ENCODE results near the gene DUT.

The DUT gene

GRCh38 chr15:48331796-48332641 is 790 bp downstream of the DUT start:
- peak; percentile 63 for DNase-seq

GRCh38 chr15:48332642-48333034 is 1.4 kb downstream of the DUT start:
- no peak for DNase-seq

GRCh38 chr15:48333540-48333939 is 2.3 kb downstream of the DUT start:
- DNase-seq: no peak

- no peak for DNase-seq
These were observed 3.0 kb downstream of the DUT start for GRCh38 chr15:48334260-48334659.

- no peak for DNase-seq
These were observed 5.7 kb downstream of the DUT start for GRCh38 chr15:48336940-48337339.

GRCh38 chr15:48337607-48338006 is 6.4 kb downstream of the DUT start:
- DNase-seq: no peak

- no peak for DNase-seq
These were observed 8.9 kb downstream of the DUT start for GRCh38 chr15:48340111-48340510.

- DNase-seq: no peak
These were observed 12.6 kb downstream of the DUT start for GRCh38 chr15:48343865-48344264.

GRCh38 chr15:48345516-48345915 is 14.3 kb downstream of the DUT start:
- DNase-seq: no peak

GRCh38 chr15:48352474-48353072 is 21.3 kb downstream of the DUT start:
- DNase-seq: peak; percentile 33

- DNase-seq: no peak
These were observed 23.6 kb downstream of the DUT start for GRCh38 chr15:48354694-48355303.

GRCh38 chr15:48355377-48355776 is 24.1 kb downstream of the DUT start:
- no peak for DNase-seq

- no peak for DNase-seq
These were observed 27.3 kb downstream of the DUT start for GRCh38 chr15:48358229-48359152.

GRCh38 chr15:48360841-48361240 is 29.6 kb downstream of the DUT start:
- no peak for DNase-seq

GRCh38 chr15:48361685-48362084 is 30.5 kb downstream of the DUT start:
- no peak for DNase-seq

GRCh38 chr15:48363474-48363873 is 32.2 kb downstream of the DUT start:
- no peak for DNase-seq

GRCh38 chr15:48365575-48365974 is 34.3 kb downstream of the DUT start:
- no peak for DNase-seq

GRCh38 chr15:48366584-48367312 is 35.5 kb downstream of the DUT start:
- DNase-seq: no peak

GRCh38 chr15:48367483-48367882 is 36.3 kb downstream of the DUT start:
- no peak for DNase-seq

GRCh38 chr15:48370460-48370859 is 39.2 kb downstream of the DUT start:
- no peak for DNase-seq

- DNase-seq: no peak
These were observed 40.3 kb downstream of the DUT start for GRCh38 chr15:48371550-48371949.

- no peak for DNase-seq
These were observed 40.7 kb downstream of the DUT start for GRCh38 chr15:48371961-48372360.

Data from activated CD4-positive, alpha-beta T cell treated with anti-CD3 and anti-CD28 coated beads, Interleukin-2, amount 50 U/mL, for 1 hour (primary cell).